ENCODE results near the gene PFKL.

DNA sequence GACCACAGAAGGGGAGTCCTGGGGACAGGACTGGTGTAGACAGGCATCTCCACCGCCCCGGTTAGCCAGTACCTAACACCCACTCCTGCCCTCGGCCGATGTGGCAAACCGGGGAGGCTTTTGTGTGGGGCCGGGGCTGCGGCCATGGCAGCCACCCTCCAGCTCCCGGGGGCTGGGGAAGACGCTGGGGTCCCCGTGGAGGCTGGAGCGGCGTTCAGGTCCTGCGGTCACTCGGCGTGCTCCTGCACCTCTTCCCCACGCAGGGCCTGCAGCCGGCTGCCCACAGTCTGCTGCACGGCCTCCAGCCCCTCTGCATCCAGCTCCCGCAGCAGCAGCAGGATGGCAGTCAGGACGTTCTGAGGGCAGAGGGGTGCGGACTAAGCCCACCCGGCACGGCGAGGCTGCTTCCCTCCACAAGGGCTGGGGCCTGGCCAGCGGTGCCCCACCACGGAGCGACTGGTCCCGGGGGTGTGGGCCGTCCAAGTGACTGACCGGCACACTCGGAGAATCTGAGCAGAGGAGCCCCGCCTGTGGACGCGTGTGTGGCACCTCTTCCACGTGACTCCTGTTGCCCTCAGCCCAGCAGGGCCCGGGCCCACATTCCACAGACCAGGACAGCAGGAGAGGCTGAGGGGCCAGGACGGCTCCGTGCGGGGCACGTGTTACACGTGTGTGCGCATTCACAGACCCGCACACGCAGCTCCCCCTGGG, 30.3 kb downstream of the PFKL start:
- TF ChIP-seq, protein P1, sequence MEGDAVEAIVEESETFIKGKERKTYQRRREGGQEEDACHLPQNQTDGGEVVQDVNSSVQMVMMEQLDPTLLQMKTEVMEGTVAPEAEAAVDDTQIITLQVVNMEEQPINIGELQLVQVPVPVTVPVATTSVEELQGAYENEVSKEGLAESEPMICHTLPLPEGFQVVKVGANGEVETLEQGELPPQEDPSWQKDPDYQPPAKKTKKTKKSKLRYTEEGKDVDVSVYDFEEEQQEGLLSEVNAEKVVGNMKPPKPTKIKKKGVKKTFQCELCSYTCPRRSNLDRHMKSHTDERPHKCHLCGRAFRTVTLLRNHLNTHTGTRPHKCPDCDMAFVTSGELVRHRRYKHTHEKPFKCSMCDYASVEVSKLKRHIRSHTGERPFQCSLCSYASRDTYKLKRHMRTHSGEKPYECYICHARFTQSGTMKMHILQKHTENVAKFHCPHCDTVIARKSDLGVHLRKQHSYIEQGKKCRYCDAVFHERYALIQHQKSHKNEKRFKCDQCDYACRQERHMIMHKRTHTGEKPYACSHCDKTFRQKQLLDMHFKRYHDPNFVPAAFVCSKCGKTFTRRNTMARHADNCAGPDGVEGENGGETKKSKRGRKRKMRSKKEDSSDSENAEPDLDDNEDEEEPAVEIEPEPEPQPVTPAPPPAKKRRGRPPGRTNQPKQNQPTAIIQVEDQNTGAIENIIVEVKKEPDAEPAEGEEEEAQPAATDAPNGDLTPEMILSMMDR (IDR thresholded peaks at IDR 0.05), result no peak
- TF ChIP-seq EZH2 (IDR thresholded peaks at IDR 0.05), result no peak
- no peak for TF ChIP-seq EZH2phosphoT487 (IDR thresholded peaks at IDR 0.05)

All from neural progenitor cell (in vitro differentiated cells).